H54 (cell line): ENCODE data around the gene CYP2B6.
"Not testable (repeated sequence)": the region's sequence is repeated elsewhere in the genome, so short reads cannot be mapped to it uniquely, and the experiment has no call there.

Experiments used
- DNase-seq: peaks from one replicate; pipeline ENCODE4 v3.0.0; 2011; ENCODE audit warnings: low spot score, mixed read lengths; ENCODE audit not compliant: insufficient read length
- FAIRE-seq: peaks from 3 replicates; lab custom pipeline; 2011; peaks lifted over from hg19 to GRCh38; lab: Jason Lieb, UNC
- POLR2A ChIP-seq: IDR thresholded peaks from 2 replicates; pipeline ENCODE4 v1.6.1; 2011; ENCODE audit warnings: low read depth, mild to moderate bottlenecking, low read length

The CYP2B6 gene

GRCh38 chr19:41050426-41050825, 59.3 kb downstream of the CYP2B6 start:
- no peak for DNase-seq
- no peak for FAIRE-seq
- no peak for TF ChIP-seq POLR2A

GRCh38 chr19:41052162-41052561, 61.1 kb downstream of the CYP2B6 start:
- DNase-seq, FAIRE-seq: not testable (repeated sequence)

GRCh38 chr19:41053331-41053730, 62.2 kb downstream of the CYP2B6 start:
- FAIRE-seq, DNase-seq: not testable (repeated sequence)

- no peak for TF ChIP-seq POLR2A
- DNase-seq (peak; percentile 52), FAIRE-seq (peak; percentile 41)
Observed at GRCh38 chr19:41064974-41065569, 74.0 kb downstream of the CYP2B6 start.
